GM18526 (cell line): ENCODE results near the gene DHX8.

Source experiments
- POLR2A ChIP-seq: IDR thresholded peaks from 3 replicates; pipeline ENCODE4 v1.6.1; 2011; ENCODE audit not compliant: insufficient read length; ENCODE audit errors: extremely low read depth

DHX8 gene

DNA sequence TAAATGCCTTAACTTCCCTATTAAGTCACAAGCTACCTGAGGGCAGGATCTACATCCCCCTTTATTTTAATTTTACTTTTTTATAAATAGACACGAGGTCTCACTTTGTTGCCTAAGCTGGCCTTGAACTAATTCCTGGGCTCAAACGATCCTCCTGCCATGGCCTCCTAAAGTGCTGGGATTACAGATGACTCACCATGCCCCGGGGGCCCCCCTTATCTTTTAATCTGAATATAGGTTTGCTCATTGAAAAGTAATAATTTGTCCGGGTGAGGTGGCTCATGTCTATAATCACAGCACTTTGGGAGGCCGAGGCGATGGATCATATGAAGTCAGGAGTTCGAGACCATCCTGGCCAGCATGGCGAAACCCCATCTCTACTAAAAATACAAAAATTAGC is 48.2 kb downstream of the DHX8 start:
- TF ChIP-seq POLR2A: no peak

DNA sequence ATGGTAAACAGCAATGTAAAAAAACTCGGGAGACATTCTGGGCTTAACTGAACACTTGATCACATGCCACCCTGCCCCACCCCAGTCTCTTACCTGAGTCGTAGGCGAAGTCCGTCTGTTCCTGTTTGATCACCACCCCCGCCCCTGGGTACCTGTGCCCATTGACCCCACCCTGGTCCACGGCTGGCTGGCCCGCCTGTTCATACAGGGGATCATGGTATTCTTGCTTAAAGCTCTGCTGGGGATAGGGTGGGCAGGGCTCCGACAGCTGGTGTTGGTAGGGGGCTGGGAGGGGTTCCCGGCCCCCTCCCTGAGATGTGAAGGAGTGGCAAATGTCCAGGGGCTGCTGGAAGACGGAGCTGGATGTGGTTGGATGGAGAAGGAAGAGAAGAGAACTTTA is 48.8 kb downstream of the DHX8 start:
- TF ChIP-seq POLR2A: no peak

DNA sequence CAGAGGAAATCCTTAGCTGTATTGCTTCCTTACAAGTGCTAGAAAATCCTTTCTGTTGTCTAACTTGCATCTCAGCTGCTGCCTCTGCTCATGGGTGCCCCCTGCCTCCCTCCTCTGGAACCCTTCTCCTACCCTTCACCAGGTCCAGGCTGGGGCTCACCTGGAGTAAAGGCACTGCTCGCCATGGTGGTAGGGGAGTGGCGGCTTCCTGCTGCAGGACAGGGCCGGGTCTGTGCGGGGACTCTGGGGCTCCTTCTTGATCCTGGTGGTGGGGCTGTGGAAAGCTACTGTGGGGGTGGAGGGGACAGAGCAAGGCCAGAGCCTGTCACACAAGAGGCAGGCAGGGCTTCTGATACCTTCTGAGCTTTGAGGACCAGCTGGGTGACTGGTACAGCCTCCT is 49.9 kb downstream of the DHX8 start:
- TF ChIP-seq POLR2A: no peak

DNA sequence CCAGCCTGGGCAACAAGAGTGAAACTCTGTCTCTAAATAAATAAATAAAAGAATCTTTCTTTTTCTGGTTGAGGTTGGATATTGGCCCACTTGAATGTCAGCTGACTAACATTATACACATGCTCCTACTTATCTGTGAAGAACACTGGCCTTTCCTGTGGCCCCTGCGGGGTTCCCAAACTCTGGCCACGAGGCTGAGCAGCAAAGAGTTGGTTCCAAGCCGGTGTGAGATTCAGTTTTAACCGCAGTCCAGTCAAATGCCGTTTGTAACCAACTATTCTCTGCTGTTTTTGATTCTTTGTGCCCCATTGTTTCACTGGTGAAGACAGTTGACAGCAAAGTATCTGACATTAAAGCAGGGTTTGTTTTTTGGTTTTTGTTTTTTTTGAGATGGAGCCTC is 51.1 kb downstream of the DHX8 start:
- no peak for TF ChIP-seq POLR2A

DNA sequence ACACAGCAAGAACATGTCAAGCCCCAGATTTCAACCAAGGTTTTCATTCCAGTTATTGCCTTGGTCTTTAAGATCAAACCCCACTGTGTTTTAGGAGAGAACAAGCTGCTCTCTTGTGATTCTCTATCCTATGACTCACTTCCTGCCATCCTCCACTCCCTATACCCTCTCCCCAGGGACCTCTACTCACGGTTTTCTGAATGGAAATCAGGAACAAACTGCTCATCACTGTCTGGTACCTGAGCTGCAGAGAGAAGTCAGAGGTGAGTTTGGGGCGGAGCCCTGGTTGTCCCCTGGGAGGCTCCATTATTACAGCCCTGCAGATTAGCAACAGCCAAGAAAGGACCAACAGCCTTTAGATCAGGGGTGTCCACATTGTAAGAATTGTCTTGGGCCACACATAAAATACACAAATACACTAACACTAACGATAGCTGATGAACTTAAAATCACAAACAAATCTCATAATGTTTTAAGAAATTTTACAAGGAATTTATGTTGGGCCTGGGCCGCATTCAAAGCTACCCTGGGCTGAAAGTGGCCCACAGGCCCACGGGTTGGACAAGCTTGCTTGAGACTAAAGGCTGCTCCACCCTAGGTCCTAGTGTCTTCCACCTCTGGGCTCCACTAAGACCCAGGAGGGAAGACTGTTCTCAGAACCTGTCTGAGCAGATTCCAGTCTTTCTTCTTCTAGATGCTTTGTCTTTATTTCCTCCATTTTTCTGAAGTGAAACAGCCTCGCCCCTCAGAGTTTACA is 52.6 kb downstream of the DHX8 start:
- no peak for TF ChIP-seq POLR2A

DNA sequence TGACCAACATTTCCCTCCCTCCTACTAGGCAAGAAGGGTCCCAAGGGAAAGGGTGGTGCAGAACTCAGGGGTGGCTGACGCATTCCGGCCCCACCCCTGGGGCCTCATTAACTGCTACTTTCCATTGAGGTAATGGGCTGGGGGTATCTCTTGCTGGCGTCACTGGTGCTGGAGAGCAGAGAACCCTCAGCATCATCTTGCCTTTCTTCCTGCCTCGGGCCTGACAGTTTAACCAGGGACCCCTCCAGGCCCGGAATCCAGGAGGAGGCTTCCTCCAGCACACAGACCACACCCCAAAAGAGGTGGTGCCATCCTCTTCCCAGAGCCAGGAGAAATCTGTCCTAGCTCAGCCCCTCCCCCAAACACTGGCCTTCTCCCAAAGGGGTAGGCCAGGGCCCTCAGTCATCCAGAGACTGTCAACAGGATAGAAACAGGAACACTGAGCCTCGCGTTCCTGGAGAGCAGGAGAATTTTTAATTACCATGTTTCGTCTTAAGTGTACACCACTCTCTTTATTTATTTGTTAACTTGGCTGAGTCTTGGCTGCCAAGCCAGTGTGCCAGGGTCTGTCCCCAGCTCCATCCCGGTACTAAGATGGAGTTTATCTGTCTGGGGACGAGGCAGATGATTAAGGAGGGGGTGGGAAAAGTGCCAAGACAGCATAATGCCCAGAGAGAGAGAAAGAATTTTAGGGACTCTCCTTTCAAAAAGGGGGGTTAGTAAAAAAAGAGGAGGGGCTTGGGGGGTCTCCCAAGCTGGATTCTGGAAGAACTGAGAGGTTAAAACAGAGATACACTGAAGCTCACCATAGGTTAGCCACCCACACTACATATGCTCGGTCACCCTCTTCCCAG is 57.3 kb downstream of the DHX8 start:
- TF ChIP-seq POLR2A: no peak

DNA sequence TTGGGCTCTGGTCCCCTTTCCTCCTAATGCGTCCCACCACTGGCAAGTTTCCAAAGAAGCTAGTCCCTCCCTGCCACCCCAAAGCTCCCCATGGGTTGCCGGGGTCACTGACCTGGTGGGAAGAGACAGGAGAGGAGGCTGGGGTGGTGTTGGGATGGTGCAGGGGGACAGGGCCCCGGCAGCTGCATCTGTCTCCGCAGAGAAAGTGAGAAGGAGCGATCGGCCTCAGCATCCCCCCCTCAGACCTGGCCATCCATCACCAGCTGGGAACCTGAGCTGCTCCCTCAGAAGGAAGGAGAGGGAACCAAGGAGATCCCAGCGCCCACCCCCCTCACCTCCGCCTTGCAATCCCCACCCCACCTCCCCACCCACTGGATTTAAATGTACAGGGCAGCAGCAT is 59.1 kb downstream of the DHX8 start:
- TF ChIP-seq POLR2A: no peak

DNA sequence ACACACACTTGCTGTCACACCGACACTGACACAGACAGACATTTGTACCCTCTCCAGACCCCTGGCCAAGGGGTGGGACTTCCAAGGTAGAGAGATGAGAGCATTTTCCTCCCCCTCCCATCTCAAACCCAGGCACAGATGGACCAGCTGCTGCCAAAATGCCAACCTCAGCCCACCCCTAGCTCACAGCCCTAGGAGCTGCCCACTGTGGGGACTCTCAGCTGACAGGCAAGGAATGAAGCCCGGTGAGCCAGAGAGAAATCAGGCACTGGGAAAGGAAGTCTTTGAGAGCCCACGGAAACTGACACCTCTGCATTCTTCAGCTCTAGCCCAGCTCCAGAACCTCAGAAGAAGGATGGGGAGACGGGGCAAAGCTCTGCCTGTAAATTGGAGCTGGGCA is 59.5 kb downstream of the DHX8 start:
- TF ChIP-seq POLR2A: no peak

DNA sequence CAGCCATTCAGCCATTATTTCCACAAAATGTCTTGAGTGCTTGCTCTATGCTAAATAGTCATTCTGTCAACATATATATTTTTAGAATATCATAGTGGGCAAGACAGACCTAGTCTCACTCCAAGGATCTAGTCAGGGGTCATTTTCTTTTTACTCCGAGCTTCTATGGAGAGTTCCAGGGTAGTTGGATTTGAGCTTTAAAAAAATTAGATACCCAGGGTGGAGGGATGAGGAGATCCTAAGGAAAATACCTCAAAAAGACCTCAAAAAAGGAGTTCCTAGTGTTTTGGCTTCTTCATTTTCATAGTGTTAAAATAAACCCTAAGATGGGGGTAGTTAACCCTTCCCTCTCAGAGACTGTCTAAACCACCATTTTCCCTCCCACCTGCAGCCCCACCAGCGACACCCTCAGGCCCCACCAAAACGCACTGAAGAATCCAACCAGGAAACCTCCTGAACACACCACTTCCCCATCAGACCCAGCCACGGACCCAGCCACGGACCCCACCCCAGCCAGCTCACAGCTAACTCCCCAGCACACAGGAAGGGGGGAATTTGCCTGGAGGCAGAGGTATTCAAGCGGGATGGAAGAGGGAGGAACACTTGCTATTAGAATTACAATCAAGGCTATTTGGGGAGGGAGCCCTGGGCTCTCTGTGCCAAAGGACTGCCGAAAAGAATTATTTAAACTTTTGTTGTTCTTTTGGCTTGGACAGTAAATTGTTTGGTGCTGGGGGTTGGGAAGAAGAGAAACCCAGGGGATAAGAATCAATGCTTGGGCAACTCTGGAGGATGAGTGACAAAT is 60.2 kb downstream of the DHX8 start:
- TF ChIP-seq POLR2A: no peak

DNA sequence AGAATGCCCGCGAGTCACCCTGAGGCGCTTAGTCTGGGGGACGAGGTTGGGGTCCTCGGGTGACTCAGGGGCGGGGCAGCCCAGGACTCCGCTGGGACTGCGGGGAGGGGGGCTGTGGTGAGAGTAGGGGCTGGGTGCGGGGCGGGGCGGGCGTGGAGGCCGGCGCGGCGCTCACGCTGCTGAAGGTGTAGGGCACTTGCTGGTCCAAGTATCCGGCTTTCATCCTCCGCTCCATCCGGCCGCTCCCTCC is 61.5 kb downstream of the DHX8 start:
- TF ChIP-seq POLR2A: no peak

DNA sequence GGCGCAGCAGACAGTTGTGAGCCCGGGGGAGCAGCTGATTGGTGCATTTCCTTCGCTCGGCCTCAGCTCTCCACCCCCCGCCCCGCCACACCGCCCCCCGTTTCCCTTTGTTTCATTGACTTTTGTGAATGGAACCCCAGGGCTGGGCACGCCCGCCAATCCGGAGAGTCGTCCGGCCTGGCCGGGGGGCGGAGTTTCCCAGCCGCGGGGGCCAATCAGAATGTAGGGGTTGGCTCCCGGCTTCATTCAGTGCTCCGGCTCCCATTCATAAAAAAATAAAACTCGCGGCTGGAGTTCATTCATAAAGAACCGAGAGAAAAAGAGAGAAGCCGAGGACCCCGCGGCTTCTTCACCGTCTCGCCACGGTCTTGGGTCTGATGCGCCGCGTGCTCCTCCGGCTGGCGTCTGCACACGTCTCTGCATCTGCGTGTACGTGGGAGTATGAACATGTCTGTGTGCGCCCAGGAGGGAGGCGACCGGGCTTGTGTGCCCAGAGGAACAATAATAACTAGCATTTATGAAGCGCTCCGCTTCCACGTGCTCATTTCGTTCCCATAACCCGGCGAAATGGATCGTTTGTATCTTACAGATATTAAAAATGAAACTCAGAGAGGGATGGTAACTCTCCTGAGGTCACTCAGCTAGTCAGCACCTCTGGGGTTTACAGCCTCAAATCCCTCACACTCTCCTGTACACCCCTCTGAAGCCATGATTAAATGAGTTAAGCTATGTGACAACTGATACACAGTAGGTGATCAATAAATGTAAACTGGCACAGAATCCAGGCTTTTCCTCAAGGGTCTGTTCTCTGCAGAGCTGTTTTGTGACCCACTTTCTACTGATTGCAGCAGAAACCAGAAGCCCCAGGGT is 62.8 kb downstream of the DHX8 start, which contains the start of gene ETV4:
TSS of gene ETV4 (minus strand) at position 22 of the 870 bp plus-strand sequence. CDS start 723 bp downstream, outside the sequence.
- no peak for TF ChIP-seq POLR2A

DNA sequence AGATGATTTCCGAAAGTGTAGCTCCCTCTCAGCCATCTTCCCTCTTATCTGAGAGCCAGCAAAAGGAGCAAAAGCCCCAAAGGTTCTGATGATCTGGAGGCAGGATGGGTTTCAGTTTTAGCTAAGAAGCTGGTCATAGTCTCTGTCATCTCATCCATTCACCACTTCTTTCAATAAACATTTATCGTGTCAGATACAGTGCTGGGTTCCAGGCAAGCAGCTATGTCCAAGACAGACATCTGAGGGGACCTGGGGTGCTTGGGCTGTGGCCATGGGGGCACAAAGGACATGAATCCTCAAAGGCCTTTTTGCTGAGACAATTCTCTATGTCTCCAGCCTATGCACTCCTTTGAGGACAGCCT is 63.4 kb downstream of the DHX8 start:
- TF ChIP-seq POLR2A: no peak

DNA sequence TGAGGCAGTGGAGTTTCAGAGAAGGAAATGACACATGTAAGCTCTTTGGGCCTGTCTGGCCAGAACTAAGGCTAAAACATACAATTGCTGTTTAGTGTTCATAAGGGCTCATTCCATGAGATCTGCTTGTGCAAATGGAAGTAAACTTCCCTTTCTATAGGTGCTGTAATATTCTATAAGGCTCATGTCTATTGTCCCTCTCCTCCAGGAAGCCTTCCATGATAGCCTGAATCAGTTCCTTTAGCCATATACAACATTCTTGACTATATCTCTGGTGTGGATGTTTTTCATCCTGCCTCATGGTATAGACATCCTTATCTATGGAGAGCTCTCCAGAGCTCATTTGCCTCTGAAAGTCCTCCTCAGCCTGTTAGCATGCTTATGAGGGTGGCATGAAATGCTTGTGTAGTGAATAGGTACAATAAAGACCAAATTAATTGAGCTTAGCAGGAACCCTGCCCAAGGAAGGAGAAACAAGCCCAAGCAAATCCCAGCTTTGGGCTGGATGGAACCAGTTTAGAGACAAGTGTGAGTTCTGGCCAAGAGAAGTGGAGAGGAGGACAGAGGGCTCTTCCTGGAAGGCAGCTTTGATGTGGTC is 64.0 kb downstream of the DHX8 start:
- TF ChIP-seq POLR2A: no peak

DNA sequence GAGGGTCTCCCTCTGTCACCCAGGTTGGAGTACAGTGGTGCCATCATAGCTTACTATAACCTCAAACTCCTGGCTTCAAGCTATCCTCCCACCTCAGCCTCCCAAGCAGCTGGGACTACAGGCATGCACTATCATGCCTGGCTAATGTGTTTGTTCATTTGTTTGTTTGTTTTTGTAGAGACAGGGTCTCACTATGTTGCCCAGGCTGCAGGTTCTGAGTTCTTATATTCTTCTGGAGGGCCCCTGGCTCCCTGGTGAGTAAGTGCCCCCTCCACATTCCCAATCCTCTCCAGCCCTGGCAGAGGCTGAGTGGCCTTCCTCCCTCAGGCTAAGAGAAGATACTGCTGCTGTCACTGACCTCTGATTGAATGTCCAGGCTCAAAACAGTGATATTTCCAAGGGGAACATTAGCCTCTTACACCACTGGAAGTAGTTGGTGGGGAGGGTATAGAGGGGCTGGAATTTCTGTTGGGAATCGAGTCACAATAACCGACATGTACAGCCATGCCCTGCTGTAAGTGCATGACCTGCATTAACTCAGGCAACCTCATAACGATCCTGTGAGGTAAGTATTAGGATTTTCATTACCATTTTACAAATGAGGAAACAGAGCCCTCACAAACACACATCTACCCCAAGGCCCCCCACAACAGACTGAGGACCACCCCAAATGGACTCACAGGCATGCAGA is 65.1 kb downstream of the DHX8 start:
- no peak for TF ChIP-seq POLR2A
